Measurements from ENCODE around the gene PDE11A.

Gene PDE11A

DNA sequence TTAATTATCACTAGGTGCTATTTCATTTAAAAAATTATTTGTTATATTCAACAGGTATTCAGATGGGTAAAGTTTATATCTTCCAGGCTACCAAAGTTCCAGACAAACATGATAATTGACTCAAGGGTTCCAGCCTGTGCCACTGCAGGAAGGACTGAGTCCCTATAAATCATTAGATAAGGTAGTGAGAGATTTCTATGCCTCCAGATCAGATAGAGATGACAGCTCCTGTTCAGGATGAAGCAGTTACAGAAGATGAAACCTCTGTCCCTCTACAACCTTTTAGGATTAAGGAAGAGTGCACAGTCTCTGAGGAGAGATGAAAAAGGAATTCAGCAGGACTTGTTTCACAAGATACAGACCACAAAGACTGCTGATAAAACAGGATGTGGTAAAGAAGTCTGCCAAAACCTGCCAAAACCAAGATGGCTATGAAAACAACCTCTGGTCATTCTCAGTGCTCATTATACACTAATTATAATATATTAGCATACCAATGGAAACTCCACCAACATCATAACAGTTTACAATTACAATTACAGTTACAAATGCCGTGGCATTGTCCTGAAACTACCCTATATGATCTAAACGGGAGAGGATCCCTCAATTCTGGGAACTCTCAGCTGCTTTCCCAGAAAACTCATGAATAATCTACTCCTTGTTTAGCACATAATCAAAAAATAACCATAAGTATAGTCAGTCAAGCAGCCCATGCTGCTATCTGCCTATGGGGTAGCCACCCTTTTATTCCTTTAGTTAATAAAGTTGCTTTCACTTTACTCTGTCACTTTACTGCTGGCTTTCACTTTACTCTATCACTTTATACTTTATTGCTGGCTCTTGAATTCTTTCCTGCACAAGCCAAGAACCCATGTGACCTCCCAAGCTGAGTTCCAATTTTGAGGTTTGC lies 288.5 kb downstream of the PDE11A start:
- peak overlapping the region; percentile 46 for H3K27ac Mint-ChIP-seq

DNA sequence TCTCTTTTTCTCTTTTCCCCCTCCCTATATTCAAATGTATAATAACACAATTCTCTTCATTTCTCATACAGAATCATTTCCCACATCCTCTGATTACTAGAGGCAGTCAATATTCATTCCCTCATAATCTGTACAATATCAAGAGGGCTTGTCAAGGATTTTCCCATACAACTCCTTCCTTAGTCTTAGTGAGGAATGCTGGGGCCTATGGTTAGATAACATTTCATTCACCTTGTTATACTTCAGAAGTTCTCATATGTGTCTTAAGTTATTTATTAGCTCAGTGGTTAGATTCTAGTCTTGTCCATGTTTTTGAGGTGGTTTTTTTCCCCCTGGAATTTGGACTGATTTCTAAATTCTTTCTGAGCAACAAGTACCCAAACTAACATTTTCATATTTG lies 289.5 kb downstream of the PDE11A start:
- Mint-ChIP-seq H3K9me3 (ENCODE audit: low read depth) (no peaks in the 10 kb centered on the region), H3K4me3 (no peak overlapping the region), H3K36me3 (no peaks in the 10 kb centered on the region), H3K27ac (no peak overlapping the region), H3K27me3 (no peaks in the 10 kb centered on the region), H3K4me1 (ENCODE audit: low read depth) (peaks cover 35% of the 10 kb centered on the region)

More for the DNA sequence above, 288.5 kb downstream of the PDE11A start:
- H3K27me3 Mint-ChIP-seq = no peaks in the 10 kb centered on the region
- peak overlapping the region; percentile 62 for H3K4me3 Mint-ChIP-seq
- H3K36me3 Mint-ChIP-seq = no peaks in the 10 kb centered on the region
- peaks cover 35% of the 10 kb centered on the region for H3K4me1 Mint-ChIP-seq (ENCODE audit: low read depth)
- no peaks in the 10 kb centered on the region for H3K9me3 Mint-ChIP-seq (ENCODE audit: low read depth)

DNA sequence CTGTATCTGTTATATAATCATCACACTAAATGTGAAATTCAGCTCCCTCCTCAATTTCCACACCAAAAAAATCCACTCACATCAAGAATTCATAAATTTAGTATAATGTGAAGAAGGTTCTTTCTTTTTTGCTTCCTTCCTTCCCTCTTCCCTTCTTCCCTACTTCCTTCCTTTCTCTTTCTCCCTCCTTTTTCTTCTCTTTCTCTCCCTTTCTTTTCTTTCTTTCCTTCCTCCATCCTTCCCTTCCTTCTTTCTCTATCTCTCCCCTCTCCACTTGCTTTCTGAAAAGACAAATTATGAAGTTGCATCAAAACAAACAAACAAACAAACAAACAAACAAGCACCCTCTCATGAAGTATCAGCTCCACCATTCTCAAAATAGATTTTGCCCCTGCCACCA lies 290.0 kb downstream of the PDE11A start:
- Mint-ChIP-seq H3K36me3 (no peaks in the 10 kb centered on the region), H3K27me3 (no peaks in the 10 kb centered on the region), H3K4me3 (no peak overlapping the region), H3K9me3 (ENCODE audit: low read depth) (no peaks in the 10 kb centered on the region), H3K4me1 (ENCODE audit: low read depth) (peaks cover 35% of the 10 kb centered on the region), H3K27ac (no peak overlapping the region)

DNA sequence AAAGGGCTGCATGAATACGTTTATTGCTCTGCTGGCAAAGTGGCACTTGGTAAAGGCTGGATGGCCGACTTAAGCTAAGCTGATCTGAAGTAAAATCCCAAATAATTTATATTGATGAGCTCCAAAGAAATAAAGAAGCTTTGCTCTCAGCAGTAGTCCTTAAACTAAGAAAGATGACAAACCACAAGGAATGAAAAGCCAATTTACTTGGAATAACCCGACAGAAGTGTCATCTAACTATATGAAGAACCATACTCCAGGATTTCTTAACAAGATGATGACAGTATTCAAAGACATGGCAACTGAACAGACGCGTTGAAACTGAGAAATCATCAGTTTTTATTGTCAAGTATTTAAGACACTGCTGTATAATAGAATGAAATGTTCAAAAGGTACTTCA lies 294.1 kb downstream of the PDE11A start:
- H3K27me3 Mint-ChIP-seq = peaks cover 2% of the 10 kb centered on the region
- no peaks in the 10 kb centered on the region for H3K36me3 Mint-ChIP-seq

DNA sequence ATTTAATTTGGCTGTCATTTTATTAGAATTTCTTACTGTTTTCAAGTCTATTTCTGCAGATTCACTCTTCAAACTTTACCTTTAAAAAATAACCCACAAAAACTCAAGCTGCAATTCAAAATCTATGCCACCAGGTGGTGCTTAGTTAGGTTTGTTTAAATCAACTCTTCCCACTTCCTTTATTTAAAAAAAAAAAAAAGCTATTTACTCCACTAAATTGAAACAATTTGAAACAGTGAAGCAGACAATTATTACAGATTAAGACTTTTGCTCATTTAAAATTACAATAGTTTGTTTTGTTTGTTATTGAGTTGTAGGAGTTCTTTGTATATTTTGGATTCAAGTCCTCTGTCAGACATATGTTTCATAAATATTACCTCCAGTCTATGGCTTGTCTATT lies 300.0 kb downstream of the PDE11A start:
- H3K4me1 Mint-ChIP-seq (ENCODE audit: low read depth) = no peaks in the 10 kb centered on the region
- no peak overlapping the region for H3K27ac Mint-ChIP-seq
- peaks cover 2% of the 10 kb centered on the region for H3K27me3 Mint-ChIP-seq
- H3K4me3 Mint-ChIP-seq = no peak overlapping the region
- H3K36me3 Mint-ChIP-seq = no peaks in the 10 kb centered on the region
- no peaks in the 10 kb centered on the region for H3K9me3 Mint-ChIP-seq (ENCODE audit: low read depth)

More for the DNA sequence above, 294.1 kb downstream of the PDE11A start:
- Mint-ChIP-seq H3K9me3 (ENCODE audit: low read depth) (no peaks in the 10 kb centered on the region), H3K4me3 (no peak overlapping the region), H3K4me1 (ENCODE audit: low read depth) (peaks cover 17% of the 10 kb centered on the region), H3K27ac (no peak overlapping the region)

DNA sequence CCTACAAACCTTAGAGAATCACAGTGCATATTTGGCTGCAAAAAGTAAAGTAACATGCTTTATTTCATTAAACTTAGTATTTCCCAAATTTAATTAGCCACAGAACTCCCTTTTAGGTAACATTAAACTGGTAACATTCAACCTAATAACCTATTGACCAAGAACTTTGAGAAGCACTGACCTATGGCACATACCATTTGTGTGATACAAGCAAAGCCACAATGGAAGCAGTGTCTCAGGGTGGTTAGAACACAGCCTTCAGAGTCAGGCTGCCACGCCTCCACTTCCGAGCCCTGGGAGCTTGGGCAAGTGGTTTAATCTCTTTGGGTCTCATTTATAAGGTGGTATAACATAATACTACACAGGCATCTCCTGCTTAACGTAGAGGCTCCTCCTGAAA lies 301.4 kb downstream of the PDE11A start:
- Mint-ChIP-seq H3K9me3 (ENCODE audit: low read depth) (no peaks in the 10 kb centered on the region), H3K4me1 (ENCODE audit: low read depth) (no peaks in the 10 kb centered on the region), H3K36me3 (no peaks in the 10 kb centered on the region), H3K4me3 (no peak overlapping the region), H3K27ac (no peak overlapping the region), H3K27me3 (peaks cover 2% of the 10 kb centered on the region)

DNA sequence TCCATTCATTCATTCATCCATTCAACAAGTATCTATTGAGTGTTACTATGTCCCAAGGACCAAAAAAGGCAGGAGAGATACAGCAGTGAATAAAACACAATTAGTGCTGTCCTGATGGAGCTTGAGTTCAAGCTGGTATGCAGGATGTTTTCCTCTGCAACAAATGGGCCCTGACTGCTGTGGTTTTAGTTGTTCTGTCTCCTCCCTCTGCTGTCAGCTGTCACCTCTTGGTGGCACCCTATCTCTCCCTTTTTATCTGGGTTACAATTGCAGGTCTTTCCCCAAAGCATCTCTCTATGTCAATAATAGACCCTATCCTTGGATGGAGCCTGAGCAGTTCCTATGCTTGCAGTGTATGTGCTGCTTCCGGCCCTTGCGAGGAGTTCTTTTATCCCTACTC lies 304.8 kb downstream of the PDE11A start:
- Mint-ChIP-seq H3K4me1 (ENCODE audit: low read depth) (peaks cover 4% of the 10 kb centered on the region), H3K27ac (no peak overlapping the region), H3K9me3 (ENCODE audit: low read depth) (no peaks in the 10 kb centered on the region), H3K36me3 (no peaks in the 10 kb centered on the region), H3K4me3 (no peak overlapping the region), H3K27me3 (peaks cover 4% of the 10 kb centered on the region)

DNA sequence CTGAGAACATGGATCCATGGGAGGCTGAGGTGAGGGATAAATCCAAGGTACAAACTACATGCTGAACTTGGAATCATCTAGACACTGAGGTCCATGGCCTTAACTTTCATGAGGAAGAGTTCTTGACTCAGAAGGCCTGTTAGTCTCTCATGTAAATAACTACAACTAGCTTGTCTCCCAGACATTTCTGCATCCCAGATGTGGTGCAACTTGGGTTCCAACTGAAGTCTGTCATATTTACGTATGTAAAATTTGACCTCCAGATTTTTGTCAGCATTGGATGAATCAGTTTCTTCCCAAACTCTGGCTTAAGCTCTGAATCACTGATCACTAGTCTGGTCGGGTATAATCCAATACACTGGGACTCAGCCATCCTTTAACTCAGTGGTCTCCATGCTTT lies 306.9 kb downstream of the PDE11A start:
- Mint-ChIP-seq H3K36me3 (no peaks in the 10 kb centered on the region), H3K27me3 (peaks cover 4% of the 10 kb centered on the region), H3K4me3 (no peak overlapping the region), H3K27ac (no peak overlapping the region), H3K4me1 (ENCODE audit: low read depth) (peaks cover 4% of the 10 kb centered on the region), H3K9me3 (ENCODE audit: low read depth) (no peaks in the 10 kb centered on the region)

DNA sequence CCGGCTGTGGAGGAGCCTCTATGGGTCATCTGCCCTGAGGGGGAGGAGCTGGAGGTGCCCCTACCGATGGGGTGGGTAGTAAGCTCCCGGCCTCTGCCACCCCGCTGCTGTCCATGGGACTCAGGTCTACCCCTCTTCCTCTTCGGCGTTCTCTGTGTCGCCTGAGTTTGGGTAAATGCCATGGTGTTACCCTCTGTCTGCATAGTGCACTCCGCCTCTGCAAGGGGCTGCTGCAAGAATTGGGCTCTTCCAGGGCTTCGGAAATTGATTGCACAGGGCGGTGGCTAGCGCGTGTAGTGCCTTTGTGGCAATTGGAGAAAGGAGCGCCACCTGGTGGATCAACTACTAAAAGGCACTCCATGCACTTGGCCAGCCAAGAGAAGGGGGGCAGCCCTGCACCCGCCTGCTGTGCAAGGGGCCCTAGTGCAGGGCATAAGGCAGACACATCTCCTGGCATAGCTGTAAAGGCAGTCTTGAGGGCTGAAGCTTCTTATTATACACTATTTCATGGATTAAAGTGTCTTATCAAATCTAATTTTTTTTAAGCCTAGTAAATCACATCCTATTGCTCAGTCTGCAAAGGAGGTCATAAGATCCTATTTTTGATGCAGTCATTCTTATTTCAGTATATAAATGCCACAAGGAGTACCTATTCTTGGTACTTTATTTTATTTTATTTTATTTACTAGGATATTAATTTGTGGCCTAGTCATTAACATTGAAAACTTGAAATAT lies 308.9 kb downstream of the PDE11A start:
- H3K4me3 Mint-ChIP-seq = no peak overlapping the region
- peaks cover 4% of the 10 kb centered on the region for H3K4me1 Mint-ChIP-seq (ENCODE audit: low read depth)
- peaks cover 7% of the 10 kb centered on the region for H3K27me3 Mint-ChIP-seq
- no peaks in the 10 kb centered on the region for H3K36me3 Mint-ChIP-seq
- no peaks in the 10 kb centered on the region for H3K9me3 Mint-ChIP-seq (ENCODE audit: low read depth)
- no peak overlapping the region for H3K27ac Mint-ChIP-seq

DNA sequence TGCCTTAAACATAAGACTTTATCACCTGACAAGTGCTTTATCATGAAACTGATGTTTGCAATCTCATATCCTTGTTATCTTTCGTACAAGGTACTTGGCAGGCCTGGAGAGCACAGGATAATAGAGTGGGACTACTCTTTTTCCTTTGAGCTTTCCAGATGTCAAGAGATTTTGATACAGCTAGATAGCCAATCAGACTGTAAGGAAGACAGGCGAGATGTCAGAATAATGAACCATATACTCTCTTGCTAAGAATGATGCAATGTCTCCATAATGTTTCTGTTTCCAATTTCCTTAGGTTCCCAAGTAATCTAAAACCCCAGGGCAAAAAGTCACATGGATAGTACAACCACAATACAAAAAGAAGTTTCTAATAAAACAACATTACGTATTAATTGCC lies 313.1 kb downstream of the PDE11A start:
- no peak overlapping the region for H3K4me3 Mint-ChIP-seq
- H3K27me3 Mint-ChIP-seq = peaks cover 10% of the 10 kb centered on the region
- no peaks in the 10 kb centered on the region for H3K36me3 Mint-ChIP-seq
- H3K27ac Mint-ChIP-seq = no peak overlapping the region
- no peaks in the 10 kb centered on the region for H3K9me3 Mint-ChIP-seq (ENCODE audit: low read depth)
- peaks cover 4% of the 10 kb centered on the region for H3K4me1 Mint-ChIP-seq (ENCODE audit: low read depth)

DNA sequence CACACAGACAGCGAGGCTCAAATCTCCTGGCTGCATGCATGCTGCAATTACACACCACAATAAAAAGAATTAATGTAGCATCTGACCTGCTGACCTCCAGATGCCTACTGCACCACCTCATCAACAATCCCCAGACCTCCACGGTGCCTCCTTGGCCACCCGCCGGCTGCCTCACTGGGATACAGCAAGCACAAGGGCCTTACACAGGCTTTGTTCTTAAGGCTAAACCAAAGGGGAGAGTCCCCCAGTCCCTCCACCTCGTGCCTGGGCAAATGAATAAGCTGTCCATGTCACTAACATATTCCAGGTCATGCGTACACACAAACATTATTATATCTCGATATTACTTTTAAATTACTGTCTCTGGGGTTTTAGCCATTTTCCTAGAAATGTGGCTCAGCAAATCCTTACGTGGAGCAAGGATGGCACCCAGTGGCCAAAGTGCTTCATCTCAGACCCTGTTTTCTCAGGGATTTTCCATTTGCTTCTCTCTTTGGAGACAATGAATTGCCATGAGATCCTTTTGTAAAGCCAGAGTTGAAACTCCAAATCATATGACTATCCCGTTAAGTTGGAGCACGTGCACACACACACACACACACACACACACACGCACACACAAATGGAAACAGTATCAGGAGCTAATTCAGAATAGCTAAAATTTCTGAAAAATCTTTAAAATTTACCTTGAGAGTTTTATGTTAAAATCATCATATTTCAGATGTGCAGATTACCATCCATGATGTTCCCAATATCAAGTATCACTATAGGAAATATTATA lies 313.8 kb downstream of the PDE11A start:
- peaks cover 4% of the 10 kb centered on the region for H3K4me1 Mint-ChIP-seq (ENCODE audit: low read depth)
- H3K27me3 Mint-ChIP-seq = peaks cover 10% of the 10 kb centered on the region

DNA sequence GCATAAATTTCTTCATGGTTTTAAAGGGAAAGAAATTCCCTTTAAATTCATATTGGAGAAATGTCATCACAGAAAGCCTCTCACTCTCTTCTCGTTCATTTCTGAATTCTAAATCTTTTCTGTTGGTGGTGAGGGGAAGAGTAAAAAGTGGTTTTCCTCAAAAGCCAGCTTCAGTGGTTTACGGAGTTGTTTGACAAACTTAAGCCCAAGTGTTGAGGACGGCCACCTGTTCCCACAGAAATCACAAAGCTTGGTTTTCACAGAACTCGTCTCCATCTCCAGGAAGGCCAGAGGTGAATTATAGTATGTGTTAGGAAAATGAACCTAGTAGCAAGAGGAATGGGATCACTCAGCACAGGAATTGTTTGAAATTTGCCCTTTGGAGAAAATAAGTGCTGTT lies 316.2 kb downstream of the PDE11A start:
- no peak overlapping the region for H3K27ac Mint-ChIP-seq
- no peaks in the 10 kb centered on the region for H3K9me3 Mint-ChIP-seq (ENCODE audit: low read depth)
- H3K4me3 Mint-ChIP-seq = no peak overlapping the region
- H3K4me1 Mint-ChIP-seq (ENCODE audit: low read depth) = no peaks in the 10 kb centered on the region
- H3K27me3 Mint-ChIP-seq = peaks cover 6% of the 10 kb centered on the region
- no peaks in the 10 kb centered on the region for H3K36me3 Mint-ChIP-seq

More for the DNA sequence above, 313.8 kb downstream of the PDE11A start:
- Mint-ChIP-seq H3K9me3 (ENCODE audit: low read depth) (no peaks in the 10 kb centered on the region), H3K4me3 (no peak overlapping the region), H3K27ac (no peak overlapping the region), H3K36me3 (no peaks in the 10 kb centered on the region)

DNA sequence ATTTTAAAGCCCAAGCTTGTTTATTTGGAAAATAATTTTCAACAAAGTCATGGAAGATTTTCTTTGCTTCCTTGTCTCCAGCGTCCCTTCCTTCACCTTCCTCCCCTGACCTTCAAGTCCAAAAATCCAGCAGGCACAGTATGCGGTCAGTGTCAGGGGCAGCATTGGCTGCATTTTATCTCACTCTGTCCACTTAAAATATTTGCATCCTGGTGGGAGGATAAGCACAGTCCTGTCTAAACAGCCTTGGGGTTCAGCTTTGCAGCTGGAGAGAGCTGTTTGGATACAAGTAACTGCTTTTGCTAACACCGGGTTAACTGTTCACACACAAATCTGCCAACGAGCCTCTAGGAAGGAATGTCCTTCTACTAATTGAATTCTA lies 318.1 kb downstream of the PDE11A start:
- no peak overlapping the region for H3K4me3 Mint-ChIP-seq
- H3K4me1 Mint-ChIP-seq (ENCODE audit: low read depth) = no peaks in the 10 kb centered on the region
- no peaks in the 10 kb centered on the region for H3K9me3 Mint-ChIP-seq (ENCODE audit: low read depth)
- H3K27ac Mint-ChIP-seq = no peak overlapping the region
- H3K27me3 Mint-ChIP-seq = peaks cover 6% of the 10 kb centered on the region
- H3K36me3 Mint-ChIP-seq = no peaks in the 10 kb centered on the region

DNA sequence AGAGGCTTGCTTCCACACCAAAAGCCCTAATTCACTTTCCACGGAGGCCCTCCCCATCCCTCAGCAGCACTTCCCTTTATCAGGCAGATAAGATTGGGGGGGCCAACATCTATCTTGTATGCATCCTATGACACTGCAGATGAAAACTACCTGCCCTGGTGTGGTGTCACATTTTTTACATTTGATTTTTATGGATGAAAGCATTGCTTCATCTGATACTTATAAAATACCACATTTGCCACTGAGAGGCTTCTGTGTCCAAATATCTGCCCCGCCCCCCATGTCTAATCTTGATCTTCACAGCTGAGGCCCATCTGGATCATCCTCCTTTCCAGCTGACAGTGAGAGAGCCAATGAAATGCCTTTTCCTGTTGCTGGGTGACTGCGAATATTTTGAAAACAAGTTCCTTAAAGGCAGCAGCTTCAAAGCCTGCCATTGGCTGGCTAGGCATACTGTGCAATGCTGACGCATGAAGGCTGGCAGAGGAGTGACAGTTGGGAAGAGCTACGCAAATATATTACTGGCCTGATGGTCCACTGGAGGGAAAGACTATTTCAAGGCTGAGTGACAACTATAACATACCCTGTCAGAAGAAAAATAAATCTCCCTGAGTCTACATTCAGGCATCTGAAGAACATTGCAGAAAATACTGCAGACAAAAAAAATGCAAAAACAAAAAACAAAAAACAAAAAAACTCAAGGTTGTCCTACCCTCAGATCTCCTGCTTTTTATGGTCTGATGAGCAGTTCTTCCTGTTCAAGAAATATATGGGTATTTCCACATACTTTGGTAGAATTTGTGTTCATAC lies 318.7 kb downstream of the PDE11A start:
- Mint-ChIP-seq H3K9me3 (ENCODE audit: low read depth) (no peaks in the 10 kb centered on the region), H3K4me3 (no peak overlapping the region), H3K27ac (no peak overlapping the region), H3K27me3 (peaks cover 5% of the 10 kb centered on the region), H3K4me1 (ENCODE audit: low read depth) (no peaks in the 10 kb centered on the region), H3K36me3 (no peaks in the 10 kb centered on the region)
